ENCODE data around the gene ADAMTS20.
"Not testable (repeated sequence)": the region's sequence is repeated elsewhere in the genome, so short reads cannot be mapped to it uniquely, and the experiment has no call there.

Gene ADAMTS20

GRCh38 chr12:43578782-43579181, 26.8 kb upstream of the ADAMTS20 start:
- no peak overlapping the region for H3K9ac ChIP-seq
- H3K36me3 ChIP-seq: no peaks in the 10 kb centered on the region
- no peak overlapping the region for H3K27ac ChIP-seq
- no peak overlapping the region for H3K4me3 ChIP-seq
- TF ChIP-seq Cebpa-rat (IDR thresholded peaks at IDR 0.05): no peak
- no peaks in the 10 kb centered on the region for H3K9me3 ChIP-seq (replicated peaks in 1 of 11)
- no peak overlapping the region for H3K4me2 ChIP-seq
- H3K27me3 ChIP-seq: no peaks in the 10 kb centered on the region
- no peaks in the 10 kb centered on the region for H3K4me1 ChIP-seq
- H4K20me1 ChIP-seq: no peaks in the 10 kb centered on the region

DNA sequence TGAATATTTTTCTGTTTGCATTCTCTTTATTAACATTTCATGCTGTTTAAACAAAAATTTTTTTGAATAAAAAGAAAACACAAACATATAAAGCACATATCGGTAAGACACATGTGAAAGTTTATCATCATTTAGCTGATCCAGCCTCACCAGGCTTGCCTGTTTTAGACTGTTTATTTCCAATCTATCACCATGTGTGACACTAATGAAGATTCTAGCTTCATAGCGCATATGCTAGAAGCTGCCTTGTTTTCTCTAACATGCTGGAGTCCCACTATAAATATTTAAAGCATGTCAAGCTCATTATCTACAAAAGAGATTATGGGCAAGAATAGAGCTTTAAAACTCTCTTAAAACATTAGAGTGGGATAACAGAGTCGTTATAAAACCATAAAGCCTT, 25.4 kb upstream of the ADAMTS20 start:
- no peaks in the 10 kb centered on the region for H3K4me1 ChIP-seq
- H3K27me3 ChIP-seq: no peaks in the 10 kb centered on the region
- H3K9me3 ChIP-seq (replicated peaks in 1 of 11): peaks cover 0 to 6% (median 0%) of the 10 kb centered on the region in 11 experiments; a peak in 1 of 22 replicates
- no peak for TF ChIP-seq Cebpa-rat (IDR thresholded peaks at IDR 0.05)
- no peak overlapping the region for H3K4me2 ChIP-seq
- no peak overlapping the region for H3K4me3 ChIP-seq
- H3K9ac ChIP-seq: no peak overlapping the region
- H3K27ac ChIP-seq: no peak overlapping the region
- no peaks in the 10 kb centered on the region for H4K20me1 ChIP-seq
- H3K36me3 ChIP-seq: no peaks in the 10 kb centered on the region

DNA sequence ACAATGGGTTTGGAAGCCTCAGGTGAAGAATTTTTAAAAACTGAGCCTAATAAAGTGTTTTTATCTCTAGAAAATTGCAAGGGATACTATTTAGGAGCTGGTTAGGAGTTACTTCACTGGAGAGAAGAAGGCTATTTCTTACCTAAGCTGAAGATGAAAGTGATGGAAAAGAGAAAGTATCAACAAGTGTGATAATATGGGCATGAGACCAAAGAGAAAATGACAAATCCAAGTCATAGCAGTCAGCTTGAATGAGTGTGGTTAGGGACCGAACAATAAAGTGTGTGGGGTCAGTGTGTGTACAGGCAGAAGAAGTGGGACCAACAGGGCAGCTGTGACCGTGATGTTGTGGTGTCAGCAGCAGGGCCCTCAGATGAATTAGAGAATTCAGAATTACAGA, 24.2 kb upstream of the ADAMTS20 start:
- Histone ChIP-seq H3K27me3 (no peaks in the 10 kb centered on the region), H3K27ac (no peak overlapping the region), H3K9ac (no peak overlapping the region), H3K9me3 (replicated peaks in 1 of 11) (peaks cover 0 to 6% (median 0%) of the 10 kb centered on the region in 11 experiments; a peak in 2 of 22 replicates), H3K4me3 (no peak overlapping the region), H3K4me1 (no peaks in the 10 kb centered on the region), H3K36me3 (no peaks in the 10 kb centered on the region), H3K4me2 (no peak overlapping the region), H4K20me1 (no peaks in the 10 kb centered on the region)
- no peak for TF ChIP-seq Cebpa-rat (IDR thresholded peaks at IDR 0.05)

DNA sequence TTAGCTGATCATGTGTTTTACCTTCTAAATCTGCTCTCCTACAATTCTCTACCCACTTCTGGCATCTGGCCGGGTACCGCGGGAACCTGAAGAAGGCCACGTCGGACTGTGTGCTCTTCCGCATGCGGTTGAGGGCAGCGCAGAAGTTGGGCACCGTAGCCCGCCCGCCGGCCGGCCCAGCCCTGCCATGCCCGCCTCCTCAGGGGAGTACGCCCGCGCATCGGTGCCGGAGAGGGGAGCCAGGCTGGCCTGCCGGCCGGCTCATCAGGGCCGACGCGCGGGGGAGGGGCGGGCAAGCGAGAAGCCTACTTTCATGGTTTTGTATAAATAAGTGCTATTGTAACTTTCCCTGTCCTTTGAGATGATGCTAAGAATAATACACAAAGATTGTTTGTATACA, 19.9 kb upstream of the ADAMTS20 start:
- TF ChIP-seq Cebpa-rat (IDR thresholded peaks at IDR 0.05): no peak
- Histone ChIP-seq H3K36me3 (no peaks in the 10 kb centered on the region), H3K9ac (no peak overlapping the region), H3K27me3 (no peaks in the 10 kb centered on the region), H4K20me1 (no peaks in the 10 kb centered on the region), H3K4me2 (no peak overlapping the region), H3K4me3 (no peak overlapping the region), H3K27ac (no peak overlapping the region), H3K9me3 (replicated peaks in 1 of 11) (peaks cover 0 to 6% (median 0%) of the 10 kb centered on the region in 11 experiments; a peak in 2 of 22 replicates), H3K4me1 (no peaks in the 10 kb centered on the region)

GRCh38 chr12:43556057-43556456, 4.1 kb upstream of the ADAMTS20 start:
- no peak overlapping the region for H3K4me2 ChIP-seq
- H3K36me3 ChIP-seq: no peaks in the 10 kb centered on the region; a peak in 1 of 22 replicates
- H3K9me3 ChIP-seq (replicated peaks in 1 of 11): peaks cover 29 to 52% (median 40%) of the 10 kb centered on the region in 11 experiments
- H4K20me1 ChIP-seq: no peaks in the 10 kb centered on the region
- H3K27me3 ChIP-seq: no peaks in the 10 kb centered on the region
- H3K9ac ChIP-seq: no peak overlapping the region
- no peak overlapping the region for H3K27ac ChIP-seq
- no peaks in the 10 kb centered on the region for H3K4me1 ChIP-seq
- no peak for TF ChIP-seq Cebpa-rat (IDR thresholded peaks at IDR 0.05)
- no peak overlapping the region for H3K4me3 ChIP-seq

GRCh38 chr12:43551279-43551970, 578 bp downstream of the ADAMTS20 start:
- H4K20me1 ChIP-seq: no peaks in the 10 kb centered on the region
- H3K27me3 ChIP-seq: no peaks in the 10 kb centered on the region
- no peak overlapping the region for H3K27ac ChIP-seq
- no peak overlapping the region for H3K4me2 ChIP-seq
- H3K4me3 ChIP-seq: no peak overlapping the region
- H3K36me3 ChIP-seq: no peaks in the 10 kb centered on the region; a peak in 1 of 22 replicates
- TF ChIP-seq Cebpa-rat (IDR thresholded peaks at IDR 0.05): no peak
- H3K4me1 ChIP-seq: no peaks in the 10 kb centered on the region
- no peak overlapping the region for H3K9ac ChIP-seq
- H3K9me3 ChIP-seq (replicated peaks in 1 of 11): peaks cover 36 to 51% (median 43%) of the 10 kb centered on the region in 11 experiments

GRCh38 chr12:43550831-43551271, 1.2 kb downstream of the ADAMTS20 start:
- Histone ChIP-seq H4K20me1 (no peaks in the 10 kb centered on the region), H3K9ac (no peak overlapping the region), H3K4me2 (no peak overlapping the region), H3K27ac (no peak overlapping the region), H3K4me1 (no peaks in the 10 kb centered on the region), H3K36me3 (no peaks in the 10 kb centered on the region; a peak in 1 of 22 replicates), H3K9me3 (replicated peaks in 1 of 11) (peaks cover 35 to 45% (median 42%) of the 10 kb centered on the region in 11 experiments), H3K27me3 (no peaks in the 10 kb centered on the region), H3K4me3 (no peak overlapping the region)
- TF ChIP-seq Cebpa-rat (IDR thresholded peaks at IDR 0.05): no peak

DNA sequence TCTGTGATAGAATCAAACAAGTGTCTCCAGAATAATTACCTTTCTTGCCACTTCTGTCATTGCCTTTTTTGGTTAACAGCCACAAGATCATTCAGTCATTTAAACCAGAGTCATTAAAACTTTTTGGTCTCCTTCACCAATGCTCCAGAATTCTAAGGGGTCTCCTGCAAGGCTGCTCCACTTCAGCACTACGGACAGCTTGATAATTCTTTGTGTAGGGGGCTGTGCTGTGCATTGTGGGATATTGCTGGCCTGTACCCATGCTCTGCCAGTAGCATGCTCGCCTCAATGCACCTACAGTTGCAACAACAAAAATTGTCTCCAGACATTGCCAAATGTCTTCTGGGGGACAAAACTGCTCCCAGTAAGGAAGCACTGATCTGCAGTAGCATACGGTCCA, 7.3 kb downstream of the ADAMTS20 start:
- Histone ChIP-seq H3K27me3 (no peaks in the 10 kb centered on the region), H3K9me3 (replicated peaks in 1 of 11) (no peaks in the 10 kb centered on the region), H3K9ac (no peak overlapping the region), H3K4me3 (no peak overlapping the region), H3K27ac (no peak overlapping the region), H3K4me2 (no peak overlapping the region), H3K4me1 (no peaks in the 10 kb centered on the region), H4K20me1 (no peaks in the 10 kb centered on the region), H3K36me3 (no peaks in the 10 kb centered on the region)
- no peak for TF ChIP-seq Cebpa-rat (IDR thresholded peaks at IDR 0.05)

DNA sequence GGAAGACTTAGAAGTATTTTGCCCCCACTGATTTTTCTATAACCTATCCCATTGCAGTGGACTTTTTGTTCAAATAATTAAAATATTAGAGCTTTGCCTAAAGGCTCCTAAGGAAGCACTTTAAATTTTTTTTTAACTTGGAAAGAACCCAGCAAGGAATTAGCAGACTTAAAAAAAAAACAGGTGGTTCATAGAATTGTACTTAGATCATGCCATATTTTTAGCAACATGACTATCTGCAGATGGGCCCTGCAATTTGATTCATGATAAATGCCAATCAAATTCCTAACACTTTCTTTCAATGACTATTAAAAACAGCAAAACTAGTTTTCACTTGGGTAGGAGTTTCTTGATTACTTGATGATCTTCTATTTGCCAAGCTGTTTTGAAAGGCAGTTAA, 11.5 kb downstream of the ADAMTS20 start:
- H3K36me3 ChIP-seq: no peaks in the 10 kb centered on the region
- H3K27ac ChIP-seq: no peak overlapping the region
- H3K4me2 ChIP-seq: no peak overlapping the region
- H3K4me3 ChIP-seq: no peak overlapping the region
- TF ChIP-seq Cebpa-rat (IDR thresholded peaks at IDR 0.05): no peak
- H4K20me1 ChIP-seq: no peaks in the 10 kb centered on the region
- H3K9me3 ChIP-seq (replicated peaks in 1 of 11): no peaks in the 10 kb centered on the region
- H3K4me1 ChIP-seq: no peaks in the 10 kb centered on the region
- no peaks in the 10 kb centered on the region for H3K27me3 ChIP-seq
- H3K9ac ChIP-seq: no peak overlapping the region

GRCh38 chr12:43537675-43538074, 14.3 kb downstream of the ADAMTS20 start:
- H3K27me3 ChIP-seq; H3K4me3 ChIP-seq; H3K4me1 ChIP-seq; H3K36me3 ChIP-seq; H3K27ac ChIP-seq; H4K20me1 ChIP-seq; H3K4me2 ChIP-seq; H3K9ac ChIP-seq; H3K9me3 ChIP-seq (replicated peaks in 1 of 11): not testable (repeated sequence)

Measured in BLaER1 treated with 17β-estradiol and CSF1 and Interleukin-3, amounts not matched to agents 10 nM and 100 nM (cell line).